Measurements from ENCODE around the gene AZIN2. TPM values are rescaled to one million over a fixed set of nuclear protein-coding genes. Genes with fewer than 3 reads are reported as not detected.
"Not testable (repeated sequence)": the region's sequence is repeated elsewhere in the genome, so short reads cannot be mapped to it uniquely, and the experiment has no call there.

Gene AZIN2
- total RNA-seq, 4 donors from 2014 or later: 2.1 to 3.7 (median 3.2) TPM

DNA sequence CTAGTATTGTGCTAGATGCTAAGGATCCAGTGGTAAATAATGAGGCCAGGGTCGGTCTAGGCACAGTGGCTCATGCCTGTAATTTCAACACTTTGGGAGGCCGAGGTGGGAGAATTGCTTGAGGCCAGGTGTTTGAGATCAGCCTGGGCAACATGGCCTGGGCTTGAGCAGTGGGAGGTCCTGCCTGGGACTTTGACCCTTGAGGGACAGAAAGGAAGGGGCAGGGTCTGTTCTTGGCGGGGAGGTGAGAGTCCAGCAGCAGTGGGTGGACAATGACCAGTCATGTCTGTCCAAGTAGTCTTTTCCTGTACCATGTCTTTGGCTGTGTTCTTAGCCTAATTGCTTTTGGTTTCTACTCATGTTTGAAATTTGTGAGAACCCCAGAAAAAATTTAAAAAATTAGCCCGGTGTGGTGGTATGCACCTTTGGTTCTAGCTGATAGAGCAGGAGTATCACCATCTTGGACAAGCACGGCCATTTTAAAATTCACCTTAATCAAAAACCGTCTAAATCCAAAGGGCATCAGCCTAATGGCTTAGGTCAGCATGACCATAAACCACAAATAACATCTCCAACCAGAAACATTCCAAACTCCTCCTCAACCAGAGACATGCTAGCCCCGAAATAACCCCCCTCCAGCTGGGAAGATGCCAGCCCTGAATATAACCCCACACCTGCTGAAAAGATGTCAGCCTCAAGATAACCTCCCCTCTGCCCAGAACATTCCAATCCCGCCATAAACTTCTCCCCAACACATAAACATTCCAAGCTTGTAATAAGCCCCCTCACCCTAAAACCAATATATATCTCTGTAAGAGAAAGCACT lies 37.5 kb upstream of the AZIN2 start:
- Histone ChIP-seq H3K27me3 (no peaks in the 10 kb centered on the region), H3K4me1 (no peaks in the 10 kb centered on the region), H3K36me3 (no peaks in the 10 kb centered on the region), H3K9me3 (no peaks in the 10 kb centered on the region), H3K27ac (no peak overlapping the region), H3K4me3 (no peak overlapping the region)
- TF ChIP-seq POLR2AphosphoS5 (IDR thresholded peaks at IDR 0.05) (no peak), EP300 (IDR thresholded peaks at IDR 0.05) (no peak), POLR2A (IDR thresholded peaks at IDR 0.05) (no peak)
- TF ChIP-seq, protein P1, sequence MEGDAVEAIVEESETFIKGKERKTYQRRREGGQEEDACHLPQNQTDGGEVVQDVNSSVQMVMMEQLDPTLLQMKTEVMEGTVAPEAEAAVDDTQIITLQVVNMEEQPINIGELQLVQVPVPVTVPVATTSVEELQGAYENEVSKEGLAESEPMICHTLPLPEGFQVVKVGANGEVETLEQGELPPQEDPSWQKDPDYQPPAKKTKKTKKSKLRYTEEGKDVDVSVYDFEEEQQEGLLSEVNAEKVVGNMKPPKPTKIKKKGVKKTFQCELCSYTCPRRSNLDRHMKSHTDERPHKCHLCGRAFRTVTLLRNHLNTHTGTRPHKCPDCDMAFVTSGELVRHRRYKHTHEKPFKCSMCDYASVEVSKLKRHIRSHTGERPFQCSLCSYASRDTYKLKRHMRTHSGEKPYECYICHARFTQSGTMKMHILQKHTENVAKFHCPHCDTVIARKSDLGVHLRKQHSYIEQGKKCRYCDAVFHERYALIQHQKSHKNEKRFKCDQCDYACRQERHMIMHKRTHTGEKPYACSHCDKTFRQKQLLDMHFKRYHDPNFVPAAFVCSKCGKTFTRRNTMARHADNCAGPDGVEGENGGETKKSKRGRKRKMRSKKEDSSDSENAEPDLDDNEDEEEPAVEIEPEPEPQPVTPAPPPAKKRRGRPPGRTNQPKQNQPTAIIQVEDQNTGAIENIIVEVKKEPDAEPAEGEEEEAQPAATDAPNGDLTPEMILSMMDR (IDR thresholded peaks at IDR 0.05): no peak
- no peak for DNase-seq (ENCODE audit: low spot score in 2 of 2)
- WGBS: 75% methylated on average over 8 of the region's 8 CpGs

GRCh38 chr1:33045246-33045645 lies 35.7 kb upstream of the AZIN2 start:
- TF ChIP-seq POLR2A (IDR thresholded peaks at IDR 0.05): no peak
- TF ChIP-seq, protein P1 (IDR thresholded peaks at IDR 0.05): no peak
- TF ChIP-seq EP300 (IDR thresholded peaks at IDR 0.05): no peak
- TF ChIP-seq POLR2AphosphoS5 (IDR thresholded peaks at IDR 0.05): no peak
- no peaks in the 10 kb centered on the region for H3K27me3 ChIP-seq
- H3K27ac ChIP-seq: no peak overlapping the region
- no peaks in the 10 kb centered on the region for H3K36me3 ChIP-seq
- no peak overlapping the region for H3K4me3 ChIP-seq
- WGBS: 77% methylated on average over 2 of the region's 2 CpGs
- DNase-seq (ENCODE audit: low spot score in 2 of 2): no peak
- peaks cover 4% of the 10 kb centered on the region for H3K4me1 ChIP-seq
- H3K9me3 ChIP-seq: no peaks in the 10 kb centered on the region

GRCh38 chr1:33045814-33046213 lies 35.1 kb upstream of the AZIN2 start:
- Histone ChIP-seq H3K4me3 (no peak overlapping the region), H3K27ac (no peak overlapping the region), H3K9me3 (no peaks in the 10 kb centered on the region), H3K27me3 (no peaks in the 10 kb centered on the region), H3K36me3 (no peaks in the 10 kb centered on the region), H3K4me1 (peaks cover 9% of the 10 kb centered on the region)
- TF ChIP-seq, protein P1 (IDR thresholded peaks at IDR 0.05): no peak
- TF ChIP-seq EP300 (IDR thresholded peaks at IDR 0.05) (no peak), POLR2AphosphoS5 (IDR thresholded peaks at IDR 0.05) (no peak), POLR2A (IDR thresholded peaks at IDR 0.05) (no peak)
- WGBS: 74% methylated on average over 6 of the region's 6 CpGs
- DNase-seq (ENCODE audit: low spot score in 2 of 2): no peak

- H3K27ac ChIP-seq; H3K27me3 ChIP-seq; DNase-seq (ENCODE audit: low spot score in 2 of 2); H3K36me3 ChIP-seq; H3K4me1 ChIP-seq; H3K9me3 ChIP-seq; H3K4me3 ChIP-seq: not testable (repeated sequence)
- 85% methylated on average over 4 of the region's 4 CpGs for WGBS
Measured at GRCh38 chr1:33046234-33046633, 34.7 kb upstream of the AZIN2 start.

- Histone ChIP-seq H3K36me3 (no peaks in the 10 kb centered on the region), H3K27me3 (no peaks in the 10 kb centered on the region), H3K27ac (no peak overlapping the region), H3K4me1 (peaks cover 9% of the 10 kb centered on the region), H3K9me3 (no peaks in the 10 kb centered on the region), H3K4me3 (no peak overlapping the region)
- no peak for DNase-seq (ENCODE audit: low spot score in 2 of 2)
- TF ChIP-seq EP300 (IDR thresholded peaks at IDR 0.05) (no peak), POLR2A (IDR thresholded peaks at IDR 0.05) (no peak), POLR2AphosphoS5 (IDR thresholded peaks at IDR 0.05) (no peak)
- TF ChIP-seq, protein P1 (IDR thresholded peaks at IDR 0.05): no peak
- WGBS: 98% methylated on average over 2 of the region's 2 CpGs
Measured at GRCh38 chr1:33047290-33047689, 33.7 kb upstream of the AZIN2 start.
